Endometrial microvascular endothelial cells (primary cell): ENCODE data around the gene KRTAP10-9. TPM values are rescaled to one million over a fixed set of nuclear protein-coding genes. Genes with fewer than 3 reads are reported as not detected.
"Not testable (repeated sequence)": the region's sequence is repeated elsewhere in the genome, so short reads cannot be mapped to it uniquely, and the experiment has no call there.

Experiments
- in situ Hi-C: cut with HindIII; loops from 2 replicates; pipeline ENCODE4 v1.10.0; 2017; ENCODE audit warnings: low sequenced_read_pairs, low pct_unique_long_range_greater_than_20kb; ENCODE audit errors: inconsistent ontology term
- total RNA-seq: library from RNA; depleted of rRNA; stranded (reverse); fragments of >200 nt; gene quantifications from one replicate; pipeline ENCODE4 v1.2.3, GENCODE V29; 2015; ENCODE audit errors: inconsistent ontology term

The KRTAP10-9 gene
- total RNA-seq = not detected

- in situ Hi-C loops = no loop called here
These were observed at the start of gene KRTAP10-9 for GRCh38 chr21:44626673-44627143. Gene KRTAP10-9, plus strand, starts transcription at chr21:44627093. Its CDS starts 79 bp downstream, at chr21:44627172.

GRCh38 chr21:44578371-44579055 is 48.4 kb upstream of the KRTAP10-9 start:
- in situ Hi-C loops = no loop called here

- in situ Hi-C loops = no loop called here
These were observed 47.6 kb upstream of the KRTAP10-9 start for GRCh38 chr21:44579056-44579832.

- in situ Hi-C loops = no loop called here
These were observed 47.1 kb upstream of the KRTAP10-9 start for GRCh38 chr21:44579833-44580144.

- in situ Hi-C loops = not testable (repeated sequence)
These were observed 46.6 kb upstream of the KRTAP10-9 start, which contains the start of gene KRTAP10-5 for GRCh38 chr21:44580231-44580821. Gene KRTAP10-5, minus strand, starts transcription at chr21:44580604. Its CDS starts 26 bp downstream, at chr21:44580578.

DNA sequence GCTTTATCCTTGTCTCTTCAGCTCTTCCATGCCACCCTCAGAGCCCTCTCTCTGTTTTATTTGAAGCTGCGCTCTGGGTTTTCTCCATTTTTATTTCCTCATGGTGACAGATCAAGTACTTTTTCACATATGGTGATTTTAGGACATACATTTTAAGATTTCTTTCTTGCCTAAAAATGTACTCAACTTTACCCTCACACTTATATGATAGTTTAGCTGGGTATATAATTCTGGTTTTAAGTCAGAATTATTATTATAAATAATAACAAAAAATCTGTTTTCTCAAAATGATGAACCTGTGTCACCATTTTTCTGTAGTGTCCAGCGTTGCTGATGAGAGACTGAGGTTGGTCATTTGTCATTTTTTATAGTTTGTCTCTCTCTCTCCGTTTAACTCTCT is 45.7 kb upstream of the KRTAP10-9 start:
- in situ Hi-C loops = no loop called here

GRCh38 chr21:44582055-44582454 is 44.8 kb upstream of the KRTAP10-9 start:
- in situ Hi-C loops = no loop called here

DNA sequence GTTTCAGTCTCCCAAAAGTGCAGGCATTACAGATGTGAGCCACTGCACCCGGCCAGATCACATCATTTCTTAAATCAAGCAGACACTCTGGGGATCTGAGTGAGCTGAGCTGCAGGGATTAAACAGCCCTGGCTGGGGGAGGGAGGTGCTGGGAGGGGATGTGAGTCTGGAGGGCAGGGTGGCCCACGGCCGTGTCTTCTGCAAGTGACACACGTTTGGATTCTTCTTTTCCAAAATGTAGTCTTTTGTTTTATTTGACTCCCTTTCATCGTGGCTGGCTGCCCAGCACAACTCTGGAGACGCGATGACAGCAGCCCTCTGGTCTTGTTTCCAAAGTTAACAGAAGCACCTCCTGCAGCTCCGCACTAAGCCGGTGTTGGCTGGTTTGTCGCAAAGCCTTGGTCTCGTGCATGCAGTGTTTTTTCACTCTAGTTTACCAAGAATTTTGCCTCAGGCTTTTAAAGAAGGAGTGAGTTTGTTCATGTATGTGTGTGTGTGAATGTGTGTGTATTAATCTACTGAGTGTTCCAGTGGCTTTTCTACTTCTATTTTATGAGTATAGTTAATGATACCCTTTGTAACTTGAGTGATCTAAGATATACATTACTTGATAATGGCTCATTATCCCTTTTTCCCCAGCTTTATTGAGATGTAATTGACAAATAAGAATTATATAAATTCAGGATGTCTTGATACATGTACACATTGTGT is 43.6 kb upstream of the KRTAP10-9 start:
- in situ Hi-C loops = no loop called here

DNA sequence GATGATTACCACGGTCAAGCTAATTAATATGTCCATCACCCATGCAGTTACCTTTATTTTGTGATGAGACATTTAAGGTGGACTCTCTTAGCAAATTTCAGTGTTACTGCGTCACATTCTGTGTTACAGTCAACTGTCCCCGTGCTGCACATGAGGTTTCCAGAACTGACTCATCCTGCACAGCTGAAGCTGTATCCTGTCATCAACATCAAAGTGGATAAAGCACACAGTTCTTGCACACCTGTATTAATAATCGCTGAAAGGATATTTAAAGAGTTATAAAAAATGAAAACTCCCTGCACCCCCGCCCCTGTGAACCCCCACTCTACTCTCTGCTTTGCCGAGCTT is 43.1 kb upstream of the KRTAP10-9 start:
- in situ Hi-C loops = no loop called here

DNA sequence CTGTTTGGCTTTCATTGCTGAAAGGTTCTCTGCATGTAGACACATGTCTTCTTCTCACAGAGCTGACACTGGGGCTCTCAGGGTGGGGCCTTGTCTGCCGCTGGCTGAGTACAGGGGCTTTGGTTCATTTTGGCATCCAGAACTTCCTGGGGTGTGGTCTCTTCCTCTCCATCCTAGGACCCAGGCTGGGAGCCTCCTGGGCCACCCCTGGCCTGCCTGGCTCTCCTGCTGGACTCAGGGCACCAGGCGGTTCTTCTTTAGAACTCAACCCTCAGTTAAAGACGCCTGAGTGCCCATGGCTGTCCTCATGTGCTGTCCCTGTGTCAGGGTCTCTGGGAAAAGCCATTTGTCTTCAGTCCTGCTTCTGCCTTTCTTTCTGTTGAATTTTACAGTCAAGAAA is 41.0 kb upstream of the KRTAP10-9 start:
- in situ Hi-C loops = no loop called here

DNA sequence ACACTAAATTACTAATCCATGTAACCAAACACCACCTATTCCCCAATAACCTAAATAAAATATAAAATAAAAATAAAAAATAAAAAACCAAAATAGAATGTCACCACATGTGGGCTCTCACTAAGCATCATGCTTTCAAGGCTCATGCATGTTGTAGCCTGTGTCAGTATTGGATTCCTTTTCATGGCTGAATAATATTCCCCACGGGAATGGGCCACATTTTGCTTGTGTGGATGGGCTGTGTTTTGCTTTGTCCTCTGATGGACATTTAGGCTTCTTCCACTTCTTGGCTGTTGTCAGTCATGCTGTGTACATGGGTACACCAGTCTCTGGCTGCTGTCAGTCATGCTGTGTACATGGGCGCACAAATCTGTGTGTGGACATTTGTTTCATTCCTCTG is 37.8 kb upstream of the KRTAP10-9 start:
- in situ Hi-C loops = no loop called here

DNA sequence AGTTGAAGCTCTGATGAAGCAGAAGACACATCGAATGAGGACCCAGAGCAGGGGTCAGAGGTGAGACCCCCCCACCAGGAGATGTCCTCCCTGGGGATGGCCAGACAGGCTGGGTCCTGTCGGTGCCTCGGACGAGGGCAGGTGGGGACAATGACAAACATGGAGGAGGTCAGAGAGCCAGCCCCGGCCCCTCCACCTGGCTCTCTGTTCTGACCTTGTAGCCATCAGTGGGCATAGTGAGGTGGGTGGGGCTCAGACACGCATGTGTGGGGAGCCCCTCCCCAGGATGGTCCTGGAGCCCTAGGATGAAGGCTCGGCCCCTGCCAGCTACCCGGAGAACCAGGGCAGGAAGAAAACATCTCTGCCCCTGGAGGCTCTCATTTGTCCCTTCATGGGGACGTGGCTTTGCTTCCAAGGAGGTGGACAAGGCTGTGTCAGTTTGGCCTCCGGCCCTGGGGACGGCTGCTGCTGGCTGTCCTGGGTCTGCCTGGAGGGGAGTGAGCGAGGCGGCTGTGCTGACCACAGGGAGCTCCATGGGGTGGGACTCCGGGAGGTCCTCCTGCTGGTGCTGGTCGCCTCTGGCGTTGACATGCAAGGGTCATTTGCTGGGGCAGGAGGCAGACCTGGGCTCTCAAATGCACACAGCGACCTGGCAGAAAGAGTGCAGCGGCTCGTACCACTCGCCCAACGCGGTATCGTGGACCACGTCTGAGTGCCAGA is 37.1 kb upstream of the KRTAP10-9 start:
- in situ Hi-C loops = no loop called here

DNA sequence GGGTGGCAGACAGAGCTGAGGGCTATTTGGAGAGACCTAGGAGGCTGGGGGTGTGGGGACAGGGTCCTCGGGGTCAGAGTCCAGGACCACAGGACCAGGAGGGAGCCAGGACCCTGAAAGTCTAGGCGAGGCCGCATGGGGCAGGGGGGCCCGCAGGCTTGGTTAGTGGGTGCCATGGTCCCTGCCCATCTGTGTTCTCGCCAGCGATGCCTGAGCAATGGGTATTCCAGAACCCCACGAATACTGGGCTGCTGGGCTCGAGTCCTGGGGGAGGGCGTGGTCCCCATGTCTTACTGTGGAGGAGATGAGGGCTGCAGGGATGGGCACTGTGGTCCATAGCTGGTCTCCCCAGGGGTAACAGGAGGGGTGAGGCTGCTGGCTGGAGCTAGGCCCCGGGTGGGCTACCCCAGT is 36.6 kb upstream of the KRTAP10-9 start:
- in situ Hi-C loops = no loop called here

GRCh38 chr21:44590897-44591800 is 35.7 kb upstream of the KRTAP10-9 start:
- in situ Hi-C loops = not testable (repeated sequence)

DNA sequence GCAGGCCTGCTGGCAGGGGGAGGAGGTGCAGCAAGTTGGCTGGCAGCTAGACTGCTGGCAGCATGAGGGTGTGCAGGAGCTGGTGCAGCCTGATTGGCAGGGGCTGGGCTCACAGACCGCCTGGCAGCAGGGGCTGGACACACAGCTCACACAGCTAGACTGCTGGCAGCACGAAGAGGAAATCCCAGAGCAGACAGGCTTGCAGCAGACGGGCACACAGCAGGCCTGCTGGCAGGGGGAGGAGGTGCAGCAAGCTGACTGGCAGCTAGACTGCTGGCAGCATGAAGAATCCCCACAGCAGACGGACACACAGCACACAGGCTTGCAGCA is 35.1 kb upstream of the KRTAP10-9 start:
- in situ Hi-C loops = not testable (repeated sequence)

GRCh38 chr21:44592446-44593311 is 34.2 kb upstream of the KRTAP10-9 start, which contains the start of gene KRTAP10-6:
Gene KRTAP10-6, minus strand, starts transcription at chr21:44592505. Its CDS starts 21 bp downstream, at chr21:44592484.
- in situ Hi-C loops = no loop called here
